GM18519 (cell line): ENCODE data around the gene GLMP.

Experiments used
- ATAC-seq: cut with Tn5 transposase; IDR thresholded peaks from one replicate; pipeline ENCODE4 v1.9.1; 2021; ENCODE audit warnings: mild to moderate bottlenecking, moderate library complexity; ENCODE audit not compliant: unreplicated experiment, low FRiP score

GLMP gene

DNA sequence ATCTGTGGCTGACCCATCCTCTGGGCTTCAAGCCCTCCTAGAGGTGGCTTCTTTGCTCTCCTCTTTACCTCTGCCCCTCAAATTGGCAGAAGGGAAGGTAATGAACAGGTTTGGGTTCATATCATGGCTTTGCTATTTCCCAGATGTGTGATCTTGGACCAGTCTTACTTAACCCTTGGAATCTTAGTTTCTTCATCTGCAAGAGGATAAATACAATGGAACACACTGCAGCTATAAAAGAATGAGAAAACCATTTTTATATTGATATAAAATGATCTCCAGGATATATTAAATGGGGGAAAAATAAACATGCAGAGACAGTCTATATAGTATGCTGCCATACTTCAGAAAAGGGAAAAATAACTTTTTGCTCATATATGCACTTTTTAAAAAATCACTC, 5.6 kb downstream of the GLMP start:
- no peak for ATAC-seq

DNA sequence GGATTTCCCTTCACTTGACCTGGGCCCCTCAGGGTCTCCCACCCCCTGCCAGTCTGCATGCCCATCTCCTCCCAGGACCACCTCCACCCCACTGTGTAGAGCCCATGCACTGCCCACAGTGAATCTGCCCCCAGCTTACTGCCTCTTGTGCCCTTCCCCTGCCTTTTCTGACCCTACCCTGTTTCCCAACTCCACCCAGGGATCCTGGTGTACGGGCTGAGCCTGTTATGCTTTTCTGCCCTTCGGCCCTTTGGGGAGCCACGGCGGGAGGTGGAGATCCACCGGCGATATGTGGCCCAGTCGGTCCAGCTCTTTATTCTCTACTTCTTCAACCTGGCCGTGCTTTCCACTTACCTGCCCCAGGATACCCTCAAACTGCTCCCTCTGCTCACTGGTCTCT, 9.4 kb downstream of the GLMP start:
- ATAC-seq = no peak

DNA sequence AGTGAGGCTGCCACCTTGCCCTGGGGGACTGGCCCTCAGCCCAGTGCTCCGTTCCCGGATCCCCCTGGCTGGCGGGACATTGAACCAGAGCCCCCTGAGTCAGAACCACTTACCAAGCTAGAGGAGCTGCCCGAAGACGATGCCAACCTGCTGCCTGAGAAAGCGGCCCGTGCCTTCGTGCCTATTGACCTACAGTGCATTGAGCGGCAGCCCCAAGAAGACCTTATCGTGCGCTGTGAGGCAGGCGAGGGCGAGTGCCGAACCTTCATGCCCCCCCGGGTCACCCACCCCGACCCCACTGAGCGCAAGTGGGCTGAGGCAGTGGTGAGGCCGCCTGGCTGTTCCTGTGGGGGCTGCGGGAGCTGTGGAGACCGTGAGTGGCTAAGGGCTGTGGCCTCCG, 10.0 kb downstream of the GLMP start:
- no peak for ATAC-seq

DNA sequence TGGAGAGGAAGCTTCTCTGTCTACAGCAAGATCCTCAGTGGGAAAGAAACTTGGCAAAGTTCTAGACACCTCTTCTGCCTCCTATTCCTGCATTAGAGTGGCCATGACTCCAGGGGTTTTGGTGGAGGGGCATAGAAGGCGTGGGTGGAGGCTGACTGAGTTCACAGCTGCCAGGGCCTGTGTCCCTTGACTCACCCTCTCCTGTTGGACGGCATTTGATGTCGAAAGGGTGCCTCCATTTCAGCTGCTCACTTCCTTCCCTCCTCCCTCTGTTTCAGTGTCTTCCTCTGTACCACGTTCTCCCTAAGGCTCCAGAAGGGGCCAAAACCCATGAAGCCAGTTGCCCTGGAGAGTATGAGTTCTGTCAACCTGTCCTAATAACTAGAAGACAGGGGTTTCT, 10.7 kb downstream of the GLMP start:
- no peak for ATAC-seq

DNA sequence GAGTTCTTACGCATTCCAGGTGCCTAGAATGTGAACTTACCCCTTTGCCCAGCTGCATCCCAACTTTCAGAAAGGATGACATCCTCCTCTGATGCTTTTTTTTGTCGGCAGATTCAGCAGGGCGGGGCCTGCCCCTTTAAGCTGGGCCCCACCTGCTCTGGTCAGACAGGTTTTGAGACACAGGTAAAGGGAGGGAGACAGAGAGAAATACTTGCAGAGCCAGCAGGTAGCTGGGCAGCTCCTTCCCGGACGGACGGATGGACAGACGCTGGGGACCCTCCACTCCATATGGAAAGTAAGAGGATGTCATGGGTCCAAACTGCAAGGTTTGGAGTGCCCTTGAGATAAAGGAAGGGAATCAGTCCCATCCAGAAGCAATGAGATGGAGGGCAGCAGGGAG, 11.4 kb downstream of the GLMP start, which contains the start of gene TMEM79:
Gene TMEM79 (plus strand): TSS at position 214 of the 400 bp plus-strand sequence. CDS start 902 bp downstream, outside the sequence.
- ATAC-seq = no peak

DNA sequence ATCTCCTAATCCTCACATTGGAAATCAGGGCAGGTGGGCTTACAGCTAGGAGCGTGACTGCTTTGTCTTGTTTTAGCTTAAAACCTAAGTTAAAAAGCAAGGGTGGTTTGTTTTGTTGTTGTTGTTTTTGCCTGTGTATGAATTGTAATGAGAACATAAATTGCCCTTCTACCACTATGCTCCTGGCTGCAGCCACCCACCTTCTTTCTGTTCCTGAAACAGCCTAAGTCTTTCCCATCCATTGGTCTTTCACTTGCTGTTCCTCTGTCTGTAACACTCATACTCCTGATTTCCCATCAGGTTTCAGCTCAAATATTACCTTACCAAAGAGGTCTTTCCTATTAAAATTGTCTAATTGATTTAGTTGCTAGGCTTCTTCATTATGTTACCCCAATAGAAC, 12.0 kb downstream of the GLMP start:
- ATAC-seq = no peak

DNA sequence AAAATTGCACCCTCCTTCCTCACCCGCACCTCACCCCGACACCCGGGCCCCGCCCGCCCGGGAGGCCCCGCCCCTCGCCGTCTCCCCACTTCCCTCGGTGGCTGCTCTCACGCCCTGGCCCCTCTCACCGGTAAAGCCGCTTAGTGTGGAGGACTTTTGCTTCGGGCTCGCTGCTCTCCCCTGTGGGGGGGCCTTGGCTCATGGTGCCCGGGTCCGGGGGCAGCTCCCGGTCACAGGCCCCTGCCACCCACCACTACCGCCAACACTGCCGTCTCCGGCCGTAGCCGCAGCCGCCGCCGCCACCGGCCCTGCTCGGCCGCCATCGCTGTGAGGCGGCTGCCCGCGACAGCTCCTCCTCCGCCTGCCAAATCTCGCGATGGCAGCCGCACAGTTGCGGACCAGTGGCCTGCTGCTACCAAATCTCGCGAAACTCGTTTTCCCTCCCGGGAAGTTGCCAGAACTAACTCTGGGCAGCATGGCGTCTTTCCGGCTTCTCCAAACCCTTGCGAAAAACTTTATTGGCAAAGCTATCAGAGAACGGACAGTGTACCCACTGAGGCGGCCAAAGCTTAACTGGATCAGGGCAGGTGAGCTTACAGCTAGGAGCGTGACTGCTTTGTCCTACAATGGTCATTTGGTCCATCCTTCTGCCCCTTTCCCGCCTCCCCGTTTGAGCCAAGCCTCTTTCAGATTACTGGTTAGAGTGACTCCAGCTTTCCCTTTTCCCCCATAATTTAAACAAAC, 12.8 kb downstream of the GLMP start, which contains the start of gene SMG5:
Gene SMG5 (minus strand): TSS at position 347 of the 744 bp plus-strand sequence. CDS start 145 bp downstream, at position 202.
- ATAC-seq = peak; percentile 63

DNA sequence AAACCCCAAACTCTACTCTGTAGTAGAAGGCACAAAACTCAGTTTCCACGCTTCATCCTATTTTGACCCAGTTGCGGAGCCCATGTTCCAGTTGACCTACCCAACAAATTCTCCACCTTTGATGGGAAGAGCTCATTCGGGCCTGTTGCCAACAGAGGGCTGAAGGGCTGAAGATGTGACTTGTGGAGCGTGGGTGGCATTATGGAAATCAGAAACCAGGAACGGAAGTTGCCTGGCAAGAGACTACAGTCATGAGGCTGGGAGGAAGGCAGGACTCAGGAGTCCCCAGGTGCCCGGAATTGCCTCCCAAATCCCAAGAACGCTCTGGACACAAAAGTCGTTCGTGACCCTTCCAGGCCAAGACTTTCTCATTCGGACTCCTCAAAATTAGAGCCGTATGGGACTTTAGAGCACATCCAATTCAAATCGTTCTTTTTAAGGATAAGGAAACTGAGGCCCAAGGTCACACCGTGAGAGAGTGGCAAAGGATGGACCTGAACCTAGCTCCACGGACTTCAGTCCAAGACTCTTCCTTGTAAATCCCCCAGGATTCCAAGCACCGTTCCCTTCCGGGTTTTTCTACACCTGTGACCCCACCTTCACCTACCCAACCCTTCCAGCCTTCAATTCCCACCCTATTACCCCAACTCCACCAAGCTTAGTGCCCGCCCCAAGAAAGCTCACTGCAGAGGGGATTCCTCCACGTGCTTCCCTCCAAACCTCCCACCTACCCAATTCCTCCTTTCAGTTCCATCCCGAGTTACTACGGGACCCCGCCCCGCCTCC, 13.6 kb downstream of the GLMP start:
- no peak for ATAC-seq

DNA sequence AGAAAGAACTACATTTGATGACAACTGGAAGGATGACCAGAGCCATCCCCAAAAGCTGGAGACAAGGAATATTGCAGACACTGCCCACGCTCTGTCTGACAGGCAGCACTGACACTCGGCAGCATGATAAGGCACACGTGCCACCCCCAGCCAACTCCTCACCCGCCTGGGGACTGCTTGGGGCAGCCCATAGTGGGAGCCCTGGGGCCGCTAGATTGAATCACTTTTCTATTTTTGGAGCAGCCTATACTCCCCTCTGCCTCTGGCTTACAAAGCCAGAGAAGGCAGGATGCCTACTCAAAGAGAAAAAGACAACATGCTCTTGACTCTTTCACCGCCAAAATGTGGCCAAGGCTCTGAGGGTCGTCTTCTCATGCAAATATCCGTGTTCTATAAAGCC, 14.2 kb downstream of the GLMP start:
- peak; percentile 42 for ATAC-seq

DNA sequence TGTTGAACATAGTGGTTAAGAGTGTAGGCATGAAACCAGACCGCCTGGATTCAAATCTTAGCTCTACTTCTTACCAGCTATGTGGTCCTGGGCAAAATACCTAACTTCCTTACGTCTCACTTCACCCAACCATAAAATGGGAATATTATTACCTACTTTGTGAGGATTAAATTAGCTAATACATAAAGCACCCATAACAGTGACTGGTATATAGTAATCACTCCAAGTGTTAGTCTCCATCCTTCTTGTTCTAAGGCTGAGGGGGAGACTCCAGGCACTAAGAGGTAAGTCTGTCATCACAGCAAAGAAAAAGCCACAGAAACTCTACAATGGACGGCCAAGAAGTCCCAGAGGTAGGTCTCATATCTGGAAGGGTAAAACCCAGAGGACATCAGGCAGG, 15.6 kb downstream of the GLMP start:
- no peak for ATAC-seq

DNA sequence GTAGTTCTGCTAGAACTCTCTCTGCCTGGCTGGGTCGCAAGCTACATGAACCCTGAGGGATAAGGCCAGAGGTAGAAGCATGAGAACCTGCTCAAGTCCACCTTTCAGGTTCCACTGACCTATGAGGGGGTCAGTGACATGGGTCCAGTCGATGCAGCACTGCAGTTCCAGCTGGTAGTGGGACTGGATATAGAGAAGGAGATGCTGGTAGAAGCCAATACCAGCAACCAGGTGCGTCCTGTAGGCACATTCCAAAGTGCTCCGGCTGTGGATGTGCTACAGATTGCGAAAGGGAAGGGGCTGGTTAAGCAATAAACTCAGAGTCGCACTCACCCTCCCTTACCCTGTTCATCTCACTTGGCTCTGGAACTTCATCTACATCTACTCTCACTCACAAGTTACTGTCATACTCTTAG, 18.5 kb downstream of the GLMP start:
- no peak for ATAC-seq

DNA sequence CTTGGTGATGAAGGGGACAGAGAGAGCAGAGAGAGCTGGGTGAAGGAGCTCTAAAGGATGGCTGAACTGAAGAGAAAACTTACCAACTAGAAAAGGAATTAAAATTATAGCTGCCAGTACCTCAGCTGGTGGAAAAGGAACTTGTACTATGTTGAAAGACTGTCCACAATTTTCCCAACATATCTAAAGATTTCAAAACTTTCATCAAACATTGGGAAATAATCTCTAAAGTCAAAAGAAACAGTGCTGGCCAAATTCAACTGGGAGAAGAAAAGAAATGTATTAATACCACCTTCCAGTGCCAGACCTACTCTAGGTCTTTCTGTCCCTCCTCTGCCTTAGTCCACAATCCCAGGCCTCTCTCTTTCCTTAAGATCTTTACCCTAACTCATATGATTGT, 18.9 kb downstream of the GLMP start:
- no peak for ATAC-seq

DNA sequence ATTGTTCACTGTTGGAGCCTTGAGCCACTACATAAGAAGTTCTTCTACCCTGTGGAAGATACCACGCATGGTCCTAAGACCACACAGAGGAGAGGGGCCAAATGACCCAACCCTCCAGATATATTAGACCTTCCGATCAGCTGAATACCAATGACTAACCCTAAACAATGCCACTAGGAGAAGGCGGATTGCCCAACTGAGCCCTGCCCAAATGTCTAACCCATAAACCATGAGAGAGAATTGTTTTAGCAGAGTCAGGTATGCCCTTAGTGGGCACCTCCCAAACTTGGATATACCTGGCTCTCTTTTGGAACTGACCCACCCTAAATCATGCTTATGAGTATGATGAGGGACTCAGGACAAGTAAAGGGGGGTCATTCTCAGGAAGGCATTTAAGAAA, 25.2 kb downstream of the GLMP start:
- ATAC-seq = no peak

DNA sequence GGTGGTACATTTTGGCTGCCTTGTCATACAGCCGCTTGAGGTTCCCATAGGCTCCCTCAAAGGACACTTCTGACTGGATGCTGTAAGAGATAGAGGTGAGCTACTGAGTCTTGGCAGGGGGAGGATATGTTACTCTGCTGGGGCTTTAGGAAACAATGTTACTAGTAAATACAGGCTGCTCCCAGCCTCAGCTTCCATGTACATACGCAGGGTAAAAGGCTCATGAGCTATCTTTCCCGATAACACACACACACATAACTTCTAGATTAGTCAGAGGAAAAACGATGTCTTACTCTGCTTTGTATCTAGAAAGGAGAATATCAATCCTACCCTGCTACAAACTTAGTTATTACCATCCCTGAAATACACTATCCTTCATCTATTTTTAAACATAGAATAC, 27.1 kb downstream of the GLMP start:
- no peak for ATAC-seq

DNA sequence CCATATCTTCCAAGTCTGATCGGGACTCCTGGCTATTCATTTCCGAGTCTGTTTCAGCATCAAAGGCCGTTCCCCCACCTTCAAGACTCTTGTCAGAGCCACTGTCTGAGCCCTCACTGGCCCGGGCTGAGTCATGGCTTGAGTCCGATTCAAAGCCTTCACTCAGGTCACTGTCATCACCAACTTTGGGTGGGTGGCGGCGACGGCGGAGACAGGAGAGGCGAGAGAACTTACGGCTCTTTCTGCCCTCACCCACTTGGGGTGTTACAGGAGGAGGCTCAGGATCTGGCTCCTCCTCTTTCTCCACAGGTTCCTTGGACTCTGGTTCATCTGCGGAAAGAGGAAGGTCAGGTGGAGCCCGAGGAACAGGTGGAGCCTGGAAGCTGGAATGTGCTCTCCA, 29.4 kb downstream of the GLMP start:
- ATAC-seq = no peak

DNA sequence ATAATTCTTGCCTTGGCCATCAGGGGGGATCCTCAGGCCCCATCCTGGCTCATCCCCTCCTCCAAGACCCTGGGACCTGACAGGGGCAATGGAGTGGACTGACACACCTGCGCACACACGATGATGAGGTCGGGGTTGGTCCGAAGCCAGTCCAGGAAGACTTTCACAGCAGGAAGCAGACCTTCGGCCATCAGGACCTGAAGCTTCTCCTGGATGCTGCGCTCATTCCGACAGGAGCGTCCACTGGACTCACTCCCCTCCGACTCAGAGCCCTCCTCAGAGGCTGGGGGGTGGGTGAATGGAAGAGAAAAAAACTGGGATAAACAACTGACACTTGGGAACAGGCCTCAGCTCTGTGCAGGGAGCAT, 32.2 kb downstream of the GLMP start:
- no peak for ATAC-seq

DNA sequence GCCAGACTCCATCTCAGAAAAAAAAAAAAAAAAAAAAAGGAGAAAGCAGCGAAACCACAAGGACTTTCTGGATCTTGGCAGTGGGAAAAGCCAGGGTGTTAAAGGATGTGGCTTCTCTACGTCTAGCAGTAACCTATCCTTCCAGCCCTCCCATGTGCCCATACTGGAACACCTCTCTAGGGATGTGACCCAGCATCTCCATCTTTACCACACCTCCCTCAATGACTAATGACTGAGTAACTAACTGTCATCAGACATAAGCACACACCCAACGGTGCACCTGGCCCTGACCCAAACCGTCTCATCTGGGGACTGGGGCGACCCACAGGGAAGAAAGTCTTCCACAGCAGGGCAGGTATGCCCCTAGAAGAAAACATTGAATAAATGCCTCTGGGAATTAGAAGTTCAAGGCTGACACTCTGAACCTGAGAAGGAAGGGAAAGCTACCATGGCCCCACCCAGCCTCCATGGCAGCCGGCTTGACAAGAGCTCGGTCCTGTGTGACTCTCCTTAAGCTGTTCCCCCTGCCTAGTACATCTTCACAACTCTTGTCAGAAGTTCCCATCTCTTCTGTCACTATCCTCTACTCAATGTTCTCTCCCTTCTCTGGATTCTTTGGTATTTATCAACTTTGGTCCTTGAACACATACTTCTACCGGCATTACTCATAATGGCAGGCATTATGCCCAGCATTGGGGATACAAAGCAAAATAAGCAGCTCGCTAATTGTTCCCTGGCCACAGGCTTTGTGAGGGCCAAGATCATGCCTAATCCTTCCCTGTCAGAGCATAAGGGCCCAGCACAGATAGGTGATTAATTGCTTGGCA, 32.8 kb downstream of the GLMP start:
- ATAC-seq = no peak

DNA sequence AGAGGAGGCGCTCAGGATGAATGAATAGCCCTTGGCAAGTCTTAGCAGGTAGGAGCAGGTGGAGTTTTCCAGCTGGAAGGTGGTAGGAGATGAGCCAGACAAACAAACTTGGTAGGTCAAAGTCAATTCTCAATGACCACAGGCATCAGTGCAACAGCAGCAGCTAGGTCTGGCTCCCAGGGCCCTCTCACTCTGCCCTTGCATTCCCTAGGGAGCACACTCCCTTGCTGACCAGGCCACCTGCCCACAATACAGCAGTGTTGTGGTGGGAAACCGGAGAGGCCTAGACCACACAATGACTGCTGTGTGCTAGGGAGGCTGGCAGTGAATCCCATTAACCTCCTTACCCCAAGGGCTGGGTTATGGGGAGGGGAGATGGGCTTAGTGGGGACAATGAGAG, 34.6 kb downstream of the GLMP start:
- ATAC-seq = no peak

DNA sequence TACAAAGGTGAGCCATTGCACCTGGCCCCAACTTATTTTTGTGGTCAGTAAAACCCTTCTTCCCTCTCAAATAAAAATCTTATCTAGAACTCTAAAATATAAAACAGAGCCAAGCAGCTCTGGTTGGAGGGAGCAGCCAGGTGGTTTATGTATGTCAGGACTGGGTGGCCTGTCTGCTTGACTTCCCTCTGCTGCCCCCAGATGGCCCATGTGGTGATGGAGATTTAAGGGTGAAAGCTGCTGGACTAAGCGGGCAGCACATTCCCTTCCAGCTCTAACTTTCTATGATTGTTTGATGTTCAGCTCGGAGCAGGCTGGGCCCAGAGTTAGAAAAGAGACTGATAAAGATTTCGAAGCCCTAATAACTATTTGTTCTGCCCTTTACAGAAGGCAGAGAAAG, 35.7 kb downstream of the GLMP start:
- no peak for ATAC-seq

DNA sequence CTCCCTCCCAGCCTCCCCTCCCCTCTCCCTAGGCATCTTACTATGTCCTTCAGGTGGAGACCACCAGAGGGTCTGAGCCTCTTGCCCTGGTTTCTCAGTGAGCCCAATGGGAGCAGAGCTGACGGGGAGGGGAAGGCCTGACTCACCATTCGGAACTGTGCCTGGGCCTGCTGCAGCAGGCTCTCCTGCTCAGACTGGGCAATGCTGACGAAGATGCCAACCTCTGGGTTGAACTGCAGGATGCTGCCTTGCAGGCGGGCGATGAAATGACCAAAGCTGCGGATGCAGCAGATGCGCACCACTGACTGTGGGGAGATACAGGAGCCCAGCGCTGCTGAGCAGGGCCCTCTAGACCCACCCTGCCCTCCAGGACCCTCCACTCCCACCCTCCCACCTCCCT, 36.6 kb downstream of the GLMP start:
- no peak for ATAC-seq

DNA sequence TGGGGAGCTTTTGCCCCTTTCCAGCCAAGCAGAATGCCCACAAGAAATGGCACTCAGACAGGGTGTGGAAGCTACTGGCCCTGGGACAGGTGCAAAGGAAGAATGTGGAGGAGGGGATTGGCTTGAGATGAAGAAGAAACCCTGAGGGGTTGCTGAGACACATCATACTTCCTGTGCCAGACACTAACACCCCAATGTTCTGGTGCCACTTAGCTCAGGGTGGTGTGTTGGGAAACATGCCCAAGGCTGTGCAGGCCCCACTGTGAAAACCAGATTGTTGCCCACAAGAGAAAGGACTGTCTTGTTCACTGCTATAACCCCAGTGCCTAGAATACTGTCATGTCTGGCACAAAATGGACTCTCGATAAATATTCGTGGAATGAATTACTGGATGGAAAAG, 37.8 kb downstream of the GLMP start:
- no peak for ATAC-seq
